Neural cell (in vitro differentiated cells): Measurements from ENCODE around the gene TMEM131. TPM values are rescaled to one million over a fixed set of nuclear protein-coding genes. Genes with fewer than 3 reads are reported as not detected.

Experiments
- H2AFZ ChIP-seq: fragments of 200-600, 300-800 bp; sonication (generic), shearing (Covaris generic); 2 replicates; pipeline ENCODE4 v1.6.0; 2014; ENCODE audit warnings: low read depth, mild to moderate bottlenecking, antibody characterized with exemption, low read length, moderate library complexity
- H3F3A ChIP-seq: fragments of 200-600 bp; shearing (Covaris generic); 2 replicates; pipeline ENCODE4 v1.6.1; 2016; ENCODE audit warnings: mild to moderate bottlenecking, moderate library complexity, mixed read lengths, antibody characterized with exemption, low read length; ENCODE audit not compliant: insufficient read depth, poor library complexity, severe bottlenecking
- H3K27ac ChIP-seq: fragments of 200-600, 300-800 bp; sonication (generic), shearing (Covaris generic); 2 replicates; pipeline ENCODE4 v1.5.1; 2014; ENCODE audit warnings: mild to moderate bottlenecking, low read length, moderate library complexity
- H3K27me3 ChIP-seq: fragments of 300-800, 200-600 bp; sonication (generic), shearing (Covaris generic); 2 replicates; pipeline ENCODE4 v1.6.0; 2014; ENCODE audit warnings: mild to moderate bottlenecking, low read depth, low read length, moderate library complexity; ENCODE audit not compliant: insufficient read depth
- H3K36me3 ChIP-seq: fragments of 300-800, 200-600 bp; sonication (generic), shearing (Covaris generic); 2 replicates; pipeline ENCODE4 v1.5.1; 2014; ENCODE audit warnings: mild to moderate bottlenecking, antibody characterized with exemption, low read length, moderate library complexity; ENCODE audit not compliant: insufficient read depth
- H3K4me2 ChIP-seq: fragments of 300-800, 200-600 bp; sonication (generic), shearing (Covaris generic); 2 replicates; pipeline ENCODE4 v1.6.0; 2014; ENCODE audit warnings: mild to moderate bottlenecking, low read length
- H3K4me3 ChIP-seq: fragments of 300-800, 200-600 bp; sonication (generic), shearing (Covaris generic); 2 replicates; pipeline ENCODE4 v1.5.1; 2014; ENCODE audit warnings: mild to moderate bottlenecking, low read length, moderate library complexity
- H3K79me2 ChIP-seq: fragments of 200-600 bp; shearing (Covaris generic); replicated peaks from 2 replicates; pipeline ENCODE4 v1.6.0; 2014; ENCODE audit warnings: mild to moderate bottlenecking, low read length, moderate library complexity; ENCODE audit not compliant: insufficient read depth
- H3K9ac ChIP-seq: fragments of 300-800, 200-600 bp; sonication (generic), shearing (Covaris generic); 2 replicates; pipeline ENCODE4 v1.6.1; 2016; ENCODE audit warnings: mild to moderate bottlenecking, low read length, mixed read lengths
- H3K9me2 ChIP-seq: fragments of 200-600 bp; shearing (Covaris generic); 2 replicates; pipeline ENCODE4 v1.6.1; 2016; ENCODE audit warnings: mild to moderate bottlenecking, low read length, mixed read lengths; ENCODE audit not compliant: insufficient read depth
- H3K9me3 ChIP-seq: fragments of 200-600, 300-800 bp; sonication (generic), shearing (Covaris generic); 2 replicates; pipeline ENCODE4 v1.6.1; 2016; ENCODE audit warnings: mild to moderate bottlenecking, mixed run types, low read length, moderate library complexity, mixed read lengths
- H4K20me1 ChIP-seq: fragments of 200-600 bp; shearing (Covaris generic); 2 replicates; pipeline ENCODE4 v1.6.1; 2016; ENCODE audit warnings: mild to moderate bottlenecking, mixed run types; ENCODE audit not compliant: insufficient read depth
- EP300 ChIP-seq: fragments of 450-650 bp; conservative IDR thresholded peaks from 2 replicates; pipeline ENCODE4 v1.6.1; 2014; ENCODE audit warnings: antibody characterized with exemption, mild to moderate bottlenecking, moderate library complexity; ENCODE audit not compliant: poor library complexity, severe bottlenecking
- EZH2 ChIP-seq: fragments of 200-600, 300-800 bp; shearing (Covaris generic), sonication (generic); IDR thresholded peaks from 2 replicates; pipeline ENCODE4 v1.6.1; 2014; ENCODE audit warnings: antibody characterized with exemption, low read length, borderline replicate concordance, mild to moderate bottlenecking; ENCODE audit not compliant: insufficient read depth, poor library complexity, severe bottlenecking
- MXI1 ChIP-seq: fragments of 450-650 bp; conservative IDR thresholded peaks from 2 replicates; pipeline ENCODE4 v1.6.1; 2014; ENCODE audit warnings: antibody characterized with exemption, mild to moderate bottlenecking; ENCODE audit not compliant: poor library complexity, severe bottlenecking
- POLR2AphosphoS5 ChIP-seq: IDR thresholded peaks from 2 replicates; pipeline ENCODE4 v1.6.1; 2012
- RAD21 ChIP-seq: fragments of 450-650 bp; conservative IDR thresholded peaks from 2 replicates; pipeline ENCODE4 v1.6.1; 2014; ENCODE audit warnings: antibody characterized with exemption, mild to moderate bottlenecking, moderate library complexity
- SMC3 ChIP-seq: fragments of 450-650 bp; conservative IDR thresholded peaks from 2 replicates; pipeline ENCODE4 v1.6.1; 2014; ENCODE audit warnings: antibody characterized with exemption, mild to moderate bottlenecking, moderate library complexity; ENCODE audit not compliant: poor library complexity
- TAF1 ChIP-seq: IDR thresholded peaks from 2 replicates; pipeline ENCODE4 v1.6.1; 2012; ENCODE audit warnings: low read depth
- polyA plus RNA-seq: library from polyadenylated mRNA; depleted of rRNA; stranded (reverse); fragments of >200 nt; gene quantifications from 2 replicates; pipeline ENCODE4 v1.2.3, GENCODE V29; 2014
- TF ChIP-seq, protein P1 (sequence below): IDR thresholded peaks from 2 replicates; pipeline ENCODE4 v1.6.1; 2012; ENCODE audit warnings: borderline replicate concordance
- TF ChIP-seq, protein P2 (sequence below): fragments of 450-650 bp; IDR thresholded peaks from 2 replicates; pipeline ENCODE4 v1.5.1; 2014; ENCODE audit warnings: antibody characterized with exemption, mild to moderate bottlenecking, moderate library complexity; ENCODE audit not compliant: poor library complexity, severe bottlenecking

Gene TMEM131
- polyA plus RNA-seq, 1 donor from 2014 or later, result 9.6 TPM

DNA sequence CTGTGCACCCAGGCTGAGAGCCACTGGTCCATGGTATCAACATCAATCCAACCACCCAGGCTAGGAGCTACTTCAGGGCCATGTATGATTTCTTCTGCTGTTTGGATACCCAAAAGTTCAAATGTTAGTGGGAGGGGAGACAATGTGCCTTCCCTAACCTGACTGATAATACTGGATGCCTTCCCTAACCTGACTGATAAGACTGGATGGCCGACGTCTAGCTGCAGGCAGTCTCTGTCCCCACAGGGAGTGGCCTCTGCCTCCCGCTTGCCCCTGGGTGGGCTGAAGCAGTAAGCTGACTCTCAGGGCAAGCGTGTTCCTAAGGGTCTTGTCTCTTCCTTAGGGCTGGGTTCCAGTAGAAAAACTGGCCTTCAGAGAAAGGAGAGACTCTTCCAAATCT lies 216.6 kb downstream of the TMEM131 start:
- no peaks in the 10 kb centered on the region for H3K27me3 ChIP-seq
- no peak overlapping the region for H3K4me2 ChIP-seq
- no peaks in the 10 kb centered on the region for H3K9me3 ChIP-seq
- H3K9me2 ChIP-seq, result no peaks in the 10 kb centered on the region
- H2AFZ ChIP-seq, result no peak overlapping the region
- no peaks in the 10 kb centered on the region for H3K79me2 ChIP-seq
- TF ChIP-seq, protein P1, sequence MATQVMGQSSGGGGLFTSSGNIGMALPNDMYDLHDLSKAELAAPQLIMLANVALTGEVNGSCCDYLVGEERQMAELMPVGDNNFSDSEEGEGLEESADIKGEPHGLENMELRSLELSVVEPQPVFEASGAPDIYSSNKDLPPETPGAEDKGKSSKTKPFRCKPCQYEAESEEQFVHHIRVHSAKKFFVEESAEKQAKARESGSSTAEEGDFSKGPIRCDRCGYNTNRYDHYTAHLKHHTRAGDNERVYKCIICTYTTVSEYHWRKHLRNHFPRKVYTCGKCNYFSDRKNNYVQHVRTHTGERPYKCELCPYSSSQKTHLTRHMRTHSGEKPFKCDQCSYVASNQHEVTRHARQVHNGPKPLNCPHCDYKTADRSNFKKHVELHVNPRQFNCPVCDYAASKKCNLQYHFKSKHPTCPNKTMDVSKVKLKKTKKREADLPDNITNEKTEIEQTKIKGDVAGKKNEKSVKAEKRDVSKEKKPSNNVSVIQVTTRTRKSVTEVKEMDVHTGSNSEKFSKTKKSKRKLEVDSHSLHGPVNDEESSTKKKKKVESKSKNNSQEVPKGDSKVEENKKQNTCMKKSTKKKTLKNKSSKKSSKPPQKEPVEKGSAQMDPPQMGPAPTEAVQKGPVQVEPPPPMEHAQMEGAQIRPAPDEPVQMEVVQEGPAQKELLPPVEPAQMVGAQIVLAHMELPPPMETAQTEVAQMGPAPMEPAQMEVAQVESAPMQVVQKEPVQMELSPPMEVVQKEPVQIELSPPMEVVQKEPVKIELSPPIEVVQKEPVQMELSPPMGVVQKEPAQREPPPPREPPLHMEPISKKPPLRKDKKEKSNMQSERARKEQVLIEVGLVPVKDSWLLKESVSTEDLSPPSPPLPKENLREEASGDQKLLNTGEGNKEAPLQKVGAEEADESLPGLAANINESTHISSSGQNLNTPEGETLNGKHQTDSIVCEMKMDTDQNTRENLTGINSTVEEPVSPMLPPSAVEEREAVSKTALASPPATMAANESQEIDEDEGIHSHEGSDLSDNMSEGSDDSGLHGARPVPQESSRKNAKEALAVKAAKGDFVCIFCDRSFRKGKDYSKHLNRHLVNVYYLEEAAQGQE, result no peak
- TF ChIP-seq RAD21 (no peak), TAF1 (no peak), EP300 (no peak), MXI1 (no peak), SMC3 (no peak), EZH2 (no peak), POLR2AphosphoS5 (no peak)
- TF ChIP-seq, protein P2, sequence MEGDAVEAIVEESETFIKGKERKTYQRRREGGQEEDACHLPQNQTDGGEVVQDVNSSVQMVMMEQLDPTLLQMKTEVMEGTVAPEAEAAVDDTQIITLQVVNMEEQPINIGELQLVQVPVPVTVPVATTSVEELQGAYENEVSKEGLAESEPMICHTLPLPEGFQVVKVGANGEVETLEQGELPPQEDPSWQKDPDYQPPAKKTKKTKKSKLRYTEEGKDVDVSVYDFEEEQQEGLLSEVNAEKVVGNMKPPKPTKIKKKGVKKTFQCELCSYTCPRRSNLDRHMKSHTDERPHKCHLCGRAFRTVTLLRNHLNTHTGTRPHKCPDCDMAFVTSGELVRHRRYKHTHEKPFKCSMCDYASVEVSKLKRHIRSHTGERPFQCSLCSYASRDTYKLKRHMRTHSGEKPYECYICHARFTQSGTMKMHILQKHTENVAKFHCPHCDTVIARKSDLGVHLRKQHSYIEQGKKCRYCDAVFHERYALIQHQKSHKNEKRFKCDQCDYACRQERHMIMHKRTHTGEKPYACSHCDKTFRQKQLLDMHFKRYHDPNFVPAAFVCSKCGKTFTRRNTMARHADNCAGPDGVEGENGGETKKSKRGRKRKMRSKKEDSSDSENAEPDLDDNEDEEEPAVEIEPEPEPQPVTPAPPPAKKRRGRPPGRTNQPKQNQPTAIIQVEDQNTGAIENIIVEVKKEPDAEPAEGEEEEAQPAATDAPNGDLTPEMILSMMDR, result no peak
- H3F3A ChIP-seq, result no peaks in the 10 kb centered on the region
- H4K20me1 ChIP-seq, result no peaks in the 10 kb centered on the region
- no peak overlapping the region for H3K9ac ChIP-seq
- H3K27ac ChIP-seq, result no peak overlapping the region
- no peak overlapping the region for H3K4me3 ChIP-seq
- H3K36me3 ChIP-seq, result peaks cover 5% of the 10 kb centered on the region

DNA sequence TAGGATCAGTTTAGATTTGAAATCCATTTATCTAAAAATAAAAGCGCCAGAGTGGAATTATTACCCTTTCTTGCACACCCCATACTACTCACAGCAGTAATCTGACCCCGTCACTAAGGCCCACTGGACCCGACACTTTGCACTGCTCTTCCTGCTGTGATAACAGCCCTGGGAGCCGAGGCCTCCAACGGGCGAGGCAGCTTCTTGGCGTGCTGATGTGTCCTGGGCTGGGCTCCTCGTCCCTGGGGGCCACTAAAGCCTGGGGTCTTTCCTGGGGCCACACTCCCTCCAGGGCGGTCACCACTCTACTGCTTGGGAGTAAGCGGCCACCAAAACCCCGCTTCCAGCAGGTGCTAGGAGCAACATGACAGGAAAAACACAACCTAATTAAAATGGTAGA lies 220.7 kb downstream of the TMEM131 start:
- Histone ChIP-seq H3K9me2 (no peaks in the 10 kb centered on the region), H3K4me3 (no peak overlapping the region), H4K20me1 (no peaks in the 10 kb centered on the region), H2AFZ (no peak overlapping the region), H3K27ac (no peak overlapping the region), H3K79me2 (no peaks in the 10 kb centered on the region), H3K27me3 (no peaks in the 10 kb centered on the region), H3K9me3 (no peaks in the 10 kb centered on the region), H3F3A (no peaks in the 10 kb centered on the region), H3K36me3 (peaks cover 9% of the 10 kb centered on the region), H3K9ac (no peak overlapping the region), H3K4me2 (no peak overlapping the region)
- TF ChIP-seq POLR2AphosphoS5 (no peak), TAF1 (no peak), EP300 (no peak), SMC3 (no peak), MXI1 (no peak), RAD21 (no peak), EZH2 (no peak)
- TF ChIP-seq, protein P2, result no peak
- TF ChIP-seq, protein P1, result no peak
